Large intestine (tissue), 3 donors: ENCODE results near the gene SPTB. TPM values are rescaled to one million over a fixed set of nuclear protein-coding genes. Genes with fewer than 3 reads are reported as not detected.
"Not testable (repeated sequence)": the region's sequence is repeated elsewhere in the genome, so short reads cannot be mapped to it uniquely, and the experiment has no call there.

Experiments used
- DNase-seq, 2 donors: peaks; one replicate each; pipeline versions ENCODE4 v3.0.0 to v3.0.0-alpha.2; 2013
- H3K27ac ChIP-seq: one replicate; pipeline ENCODE4 v1.5.1; 2013; ENCODE audit warnings: low read length
- H3K27me3 ChIP-seq: 2 replicates; pipeline ENCODE4 v1.6.1; 2013; ENCODE audit warnings: low read length; ENCODE audit not compliant: control insufficient read depth, insufficient read depth
- H3K36me3 ChIP-seq: 2 replicates; pipeline ENCODE4 v1.6.1; 2013; ENCODE audit warnings: low read length; ENCODE audit not compliant: control insufficient read depth, insufficient read depth
- H3K4me1 ChIP-seq: one replicate; pipeline ENCODE4 v1.6.1; 2013; ENCODE audit warnings: low read length; ENCODE audit not compliant: control insufficient read depth, insufficient read depth
- H3K4me3 ChIP-seq: one replicate; pipeline ENCODE4 v1.5.1; 2013; ENCODE audit warnings: low read length
- H3K9me3 ChIP-seq: one replicate; pipeline ENCODE4 v1.6.1; 2013; ENCODE audit warnings: mild to moderate bottlenecking, low read depth, low read length, moderate library complexity; ENCODE audit not compliant: control insufficient read depth
- WGBS: methylation state at CpG from one replicate; pipeline ENCODE4 v1.1.5; 2013; ENCODE audit warnings: low lambda C conversion rate; ENCODE audit not compliant: insufficient coverage; 5-methylcytosine and 5-hydroxymethylcytosine counted together
- polyA plus RNA-seq: library from polyadenylated mRNA; unstranded; fragments of 120-200 nt; gene quantifications from one replicate; pipeline ENCODE4 v1.2.1, GENCODE V29; 2013

Gene SPTB
- polyA plus RNA-seq, 1 donor, result 2.9 TPM

DNA sequence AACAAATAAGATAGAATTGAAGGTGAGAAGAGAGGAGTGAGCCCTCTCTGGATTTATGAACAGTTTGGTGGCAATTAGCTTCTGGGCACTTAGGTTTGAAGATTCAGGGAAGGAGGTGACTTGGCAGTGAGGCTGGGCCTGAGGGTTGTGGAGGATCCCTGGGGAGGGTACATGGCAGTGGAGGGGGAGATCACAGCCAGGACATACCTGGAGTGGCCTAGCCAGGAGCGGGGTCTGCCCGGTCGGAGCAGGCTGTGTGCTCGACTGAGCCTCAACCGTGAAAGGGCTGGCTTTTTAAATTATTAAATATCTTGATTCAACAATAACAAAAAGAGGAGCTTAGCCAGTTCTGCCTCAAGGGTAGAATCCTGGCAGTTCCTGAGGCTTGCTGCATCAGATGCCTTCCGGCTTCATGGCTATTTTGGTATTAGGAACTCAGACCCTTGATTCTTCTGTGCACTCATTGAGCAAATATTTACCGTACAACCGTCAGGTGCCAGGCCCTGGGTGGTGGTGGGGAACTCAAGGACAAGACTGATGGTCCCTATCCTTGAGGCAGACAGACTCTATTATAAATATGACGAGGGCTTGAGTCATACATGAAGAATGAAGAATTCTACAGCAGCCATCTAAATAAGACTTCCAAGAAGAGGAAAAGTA is 73.4 kb downstream of the SPTB start:
- Histone ChIP-seq H3K27ac (no peak overlapping the region), H3K27me3 (no peaks in the 10 kb centered on the region), H3K4me1 (no peaks in the 10 kb centered on the region), H3K4me3 (no peak overlapping the region), H3K36me3 (no peaks in the 10 kb centered on the region), H3K9me3 (no peaks in the 10 kb centered on the region)
- 0% methylated on average over 1 of the region's 9 CpGs for WGBS
- DNase-seq, result peak in 1 of 2 donors; percentile 17

DNA sequence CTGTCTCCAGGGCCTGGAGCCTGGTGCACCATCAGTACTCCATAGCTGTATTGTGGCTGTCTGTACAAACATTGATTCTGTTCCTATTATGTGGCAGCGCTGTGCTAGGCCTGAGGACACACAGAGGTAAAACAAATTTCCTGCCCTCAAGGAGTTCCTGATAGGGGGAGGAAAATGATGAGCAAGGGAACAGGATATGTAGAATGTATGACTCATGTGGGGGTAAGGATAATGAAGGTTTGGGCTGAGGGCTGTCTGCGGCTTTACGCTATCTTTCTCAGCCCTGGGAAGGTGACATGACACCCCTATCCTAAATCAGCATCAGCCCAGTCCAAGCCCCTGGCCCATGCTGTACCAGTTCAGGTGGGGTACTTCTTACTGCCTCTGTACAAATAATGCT is 74.1 kb downstream of the SPTB start:
- H3K36me3 ChIP-seq, DNase-seq, H3K27ac ChIP-seq, H3K4me1 ChIP-seq, H3K27me3 ChIP-seq, H3K9me3 ChIP-seq, H3K4me3 ChIP-seq: not testable (repeated sequence)
- no CpG with 5 or more reads among the region's 3 CpGs for WGBS

- H3K27me3 ChIP-seq, result no peaks in the 10 kb centered on the region
- DNase-seq, result no peak
- H3K4me1 ChIP-seq, result no peaks in the 10 kb centered on the region
Observed at GRCh38 chr14:64804754-64805260, 74.9 kb downstream of the SPTB start.

GRCh38 chr14:64801800-64802199 is 77.9 kb downstream of the SPTB start:
- DNase-seq, result no peak
- Histone ChIP-seq H3K4me1 (no peaks in the 10 kb centered on the region), H3K27ac (no peak overlapping the region), H3K27me3 (no peaks in the 10 kb centered on the region), H3K9me3 (no peaks in the 10 kb centered on the region), H3K36me3 (no peaks in the 10 kb centered on the region), H3K4me3 (no peak overlapping the region)
- no CpG with 5 or more reads among the region's 1 CpG for WGBS

More at GRCh38 chr14:64804754-64805260, 74.9 kb downstream of the SPTB start:
- WGBS, result no CpG with 5 or more reads among the region's 12 CpGs
- Histone ChIP-seq H3K4me3 (no peak overlapping the region), H3K27ac (no peak overlapping the region), H3K36me3 (no peaks in the 10 kb centered on the region), H3K9me3 (no peaks in the 10 kb centered on the region)

- no peaks in the 10 kb centered on the region for H3K4me1 ChIP-seq
- WGBS, result no CpG with 5 or more reads among the region's 11 CpGs
- no peak for DNase-seq
- no peaks in the 10 kb centered on the region for H3K36me3 ChIP-seq
- H3K4me3 ChIP-seq, result no peak overlapping the region
- H3K27me3 ChIP-seq, result no peaks in the 10 kb centered on the region
- H3K9me3 ChIP-seq, result no peaks in the 10 kb centered on the region
- H3K27ac ChIP-seq, result no peak overlapping the region
Observed at GRCh38 chr14:64801046-64801445, 78.7 kb downstream of the SPTB start.

GRCh38 chr14:64800000-64800399 is 79.7 kb downstream of the SPTB start:
- WGBS, result no CpG with 5 or more reads among the region's 3 CpGs
- Histone ChIP-seq H3K36me3 (no peaks in the 10 kb centered on the region), H3K4me3 (no peak overlapping the region), H3K4me1 (no peaks in the 10 kb centered on the region), H3K27ac (no peak overlapping the region), H3K9me3 (no peaks in the 10 kb centered on the region), H3K27me3 (no peaks in the 10 kb centered on the region)
- no peak for DNase-seq

DNA sequence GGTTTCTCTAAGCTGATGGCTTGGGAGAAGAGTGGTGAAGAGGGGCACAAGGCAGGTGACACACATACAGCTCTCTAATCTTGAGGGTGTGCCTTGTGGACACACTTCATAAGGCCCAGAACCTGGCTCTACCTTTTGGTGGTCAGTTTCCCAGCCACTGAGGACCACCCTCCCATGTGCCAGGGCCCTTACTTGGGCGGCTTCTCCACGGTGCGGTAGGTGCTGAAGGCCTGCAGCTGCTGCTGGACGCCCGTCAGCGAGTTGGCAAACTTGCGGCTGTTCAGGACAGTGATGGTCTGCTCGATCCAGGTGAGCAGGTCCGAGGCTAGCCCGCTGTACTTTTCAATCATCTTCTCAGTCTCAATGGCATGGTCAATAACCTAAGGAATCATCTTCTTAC is 80.2 kb downstream of the SPTB start:
- Histone ChIP-seq H3K27me3 (no peaks in the 10 kb centered on the region), H3K36me3 (no peaks in the 10 kb centered on the region), H3K4me1 (no peaks in the 10 kb centered on the region), H3K4me3 (no peak overlapping the region), H3K27ac (no peak overlapping the region), H3K9me3 (no peaks in the 10 kb centered on the region)
- WGBS, result no CpG with 5 or more reads among the region's 10 CpGs
- DNase-seq, result no peak

GRCh38 chr14:64796369-64796768 is 83.3 kb downstream of the SPTB start:
- Histone ChIP-seq H3K4me1 (no peaks in the 10 kb centered on the region), H3K27me3 (no peaks in the 10 kb centered on the region), H3K4me3 (no peak overlapping the region), H3K27ac (no peak overlapping the region), H3K36me3 (no peaks in the 10 kb centered on the region), H3K9me3 (no peaks in the 10 kb centered on the region)
- WGBS, result 60% methylated on average over 1 of the region's 11 CpGs
- no peak for DNase-seq

GRCh38 chr14:64795921-64796320 is 83.8 kb downstream of the SPTB start:
- Histone ChIP-seq H3K27ac (no peak overlapping the region), H3K9me3 (no peaks in the 10 kb centered on the region), H3K36me3 (no peaks in the 10 kb centered on the region), H3K27me3 (no peaks in the 10 kb centered on the region), H3K4me1 (no peaks in the 10 kb centered on the region), H3K4me3 (no peak overlapping the region)
- DNase-seq, result no peak
- no CpG with 5 or more reads among the region's 3 CpGs for WGBS

- Histone ChIP-seq H3K9me3 (no peaks in the 10 kb centered on the region), H3K4me3 (no peak overlapping the region), H3K27ac (no peak overlapping the region), H3K4me1 (no peaks in the 10 kb centered on the region), H3K27me3 (no peaks in the 10 kb centered on the region), H3K36me3 (no peaks in the 10 kb centered on the region)
- no peak for DNase-seq
- WGBS, result 100% methylated on average over 1 of the region's 16 CpGs
Observed at GRCh38 chr14:64795211-64795610, 84.5 kb downstream of the SPTB start.
